Cardiac muscle cell (in vitro differentiated cells and primary cell): Measurements from ENCODE around the gene ABHD2. TPM values are rescaled to one million over a fixed set of nuclear protein-coding genes. Genes with fewer than 3 reads are reported as not detected.

Experiments
- DNase-seq, 2 donors: peaks; one replicate each; pipeline versions ENCODE4 v3.0.0 to v3.0.0-alpha.2; 2010 to 2017; ENCODE audit warnings: low read depth in 1 of 2, low spot score in 1 of 2
- H3K27ac ChIP-seq: fragments of 200-600 bp; sonication (generic); 2 replicates; pipeline ENCODE4 v1.5.1; 2016
- H3K27me3 ChIP-seq: fragments of 200-600 bp; sonication (generic); 2 replicates; pipeline ENCODE4 v1.6.0; 2016; ENCODE audit warnings: control low read depth
- H3K36me3 ChIP-seq: fragments of 200-600 bp; sonication (generic); 2 replicates; pipeline ENCODE4 v1.5.1; 2016; ENCODE audit warnings: control low read depth
- H3K4me1 ChIP-seq: fragments of 200-600 bp; sonication (generic); 2 replicates; pipeline ENCODE4 v1.8.1; 2017; ENCODE audit warnings: low read depth, mild to moderate bottlenecking, mixed run types
- H3K4me3 ChIP-seq: fragments of 200-600 bp; sonication (generic); 2 replicates; pipeline ENCODE4 v1.5.1; 2016; ENCODE audit warnings: mild to moderate bottlenecking
- H3K9me3 ChIP-seq: fragments of 200-600 bp; sonication (generic); 2 replicates; pipeline ENCODE4 v1.5.1; 2017; ENCODE audit warnings: low read depth, mild to moderate bottlenecking, control low read depth
- CTCF ChIP-seq: IDR thresholded peaks from 2 replicates; pipeline ENCODE4 v1.5.1; 2012; ENCODE audit warnings: low read depth, mild to moderate bottlenecking, low read length
- polyA plus RNA-seq: library from polyadenylated mRNA; unstranded; fragments of >200 nt; fragmentation: Nextera tagmentation; extraction: Ambion mirVana; gene quantifications from 2 replicates; pipeline ENCODE4 v1.2.1, GENCODE V29; 2016
- total RNA-seq: library from RNA; depleted of rRNA; stranded (reverse); fragments of >200 nt; gene quantifications from 2 replicates; pipeline ENCODE4 v1.2.3, GENCODE V29; 2016

Gene ABHD2
- total and polyA plus RNA-seq, 2 experiments from 2014 or later, result 28.4 to 43.0 TPM

- Histone ChIP-seq H3K4me3 (no peak overlapping the region), H3K27ac (no peak overlapping the region), H3K27me3 (no peaks in the 10 kb centered on the region), H3K9me3 (no peaks in the 10 kb centered on the region), H3K36me3 (peaks cover 12% of the 10 kb centered on the region), H3K4me1 (peaks cover 9% of the 10 kb centered on the region)
- DNase-seq, result no peak
- no peak for TF ChIP-seq CTCF
These were observed 88.9 kb downstream of the ABHD2 start for GRCh38 chr15:89177116-89177515.

- Histone ChIP-seq H3K27ac (peak overlapping the region; percentile 31), H3K36me3 (peaks cover 12% of the 10 kb centered on the region), H3K9me3 (no peaks in the 10 kb centered on the region), H3K27me3 (no peaks in the 10 kb centered on the region), H3K4me1 (peaks cover 9% of the 10 kb centered on the region), H3K4me3 (no peak overlapping the region)
- DNase-seq, result peak; percentile 71 to 89
- peak; percentile 88 for TF ChIP-seq CTCF
These were observed 89.5 kb downstream of the ABHD2 start for GRCh38 chr15:89177633-89178306.

- no peaks in the 10 kb centered on the region for H3K9me3 ChIP-seq
- peak overlapping the region; percentile 31 for H3K27ac ChIP-seq
- TF ChIP-seq CTCF, result no peak
These were observed 90.2 kb downstream of the ABHD2 start for GRCh38 chr15:89178307-89178977.

GRCh38 chr15:89179966-89180875 lies 92.0 kb downstream of the ABHD2 start:
- H3K4me1 ChIP-seq, result peaks cover 9% of the 10 kb centered on the region
- H3K27me3 ChIP-seq, result no peaks in the 10 kb centered on the region
- peaks cover 12% of the 10 kb centered on the region for H3K36me3 ChIP-seq
- no peaks in the 10 kb centered on the region for H3K9me3 ChIP-seq
- no peak overlapping the region for H3K4me3 ChIP-seq
- DNase-seq, result peak in 1 of 2 donors; percentile 36
- no peak overlapping the region for H3K27ac ChIP-seq
- TF ChIP-seq CTCF, result no peak

More at GRCh38 chr15:89178307-89178977, 90.2 kb downstream of the ABHD2 start:
- peak in 1 of 2 donors; percentile 78 for DNase-seq
- Histone ChIP-seq H3K27me3 (no peaks in the 10 kb centered on the region), H3K36me3 (peaks cover 12% of the 10 kb centered on the region), H3K4me1 (peaks cover 9% of the 10 kb centered on the region), H3K4me3 (no peak overlapping the region)

- H3K4me3 ChIP-seq, result no peak overlapping the region
These were observed 96.1 kb downstream of the ABHD2 start for GRCh38 chr15:89184357-89184756.

More at GRCh38 chr15:89184357-89184756, 96.1 kb downstream of the ABHD2 start:
- H3K27me3 ChIP-seq, result no peaks in the 10 kb centered on the region
- H3K36me3 ChIP-seq, result peaks cover 21% of the 10 kb centered on the region
- H3K9me3 ChIP-seq, result no peaks in the 10 kb centered on the region
- no peak for TF ChIP-seq CTCF
- peak in 1 of 2 donors; percentile 11 for DNase-seq
- H3K27ac ChIP-seq, result no peak overlapping the region
- no peaks in the 10 kb centered on the region for H3K4me1 ChIP-seq
